DOHH2 (cell line): ENCODE data around the gene ADAMTS7.
"Not testable (repeated sequence)": the region's sequence is repeated elsewhere in the genome, so short reads cannot be mapped to it uniquely, and the experiment has no call there.

Source experiments
- H3F3A ChIP-seq: fragments of 200-600 bp; sonication (generic), shearing (Covaris generic); 2 replicates; pipeline ENCODE4 v1.6.0; 2016; ENCODE audit warnings: antibody characterized with exemption, mild to moderate bottlenecking; ENCODE audit not compliant: control insufficient read depth, insufficient read depth
- H3K27ac ChIP-seq: fragments of 200-600 bp; sonication (generic); 2 replicates; pipeline ENCODE4 v1.5.1; 2014; ENCODE audit warnings: low read depth, mild to moderate bottlenecking, low read length, moderate library complexity
- H3K27me3 ChIP-seq: fragments of 200-600 bp; sonication (generic); 2 replicates; pipeline ENCODE4 v1.6.1; 2014; ENCODE audit warnings: mild to moderate bottlenecking, low read length, mixed read lengths; ENCODE audit not compliant: control insufficient read depth
- H3K36me3 ChIP-seq: fragments of 200-600 bp; sonication (generic); 2 replicates; pipeline ENCODE4 v1.6.1; 2014; ENCODE audit warnings: mild to moderate bottlenecking, low read length, moderate library complexity, mixed read lengths; ENCODE audit not compliant: control insufficient read depth
- H3K4me1 ChIP-seq: fragments of 200-600 bp; sonication (generic); 2 replicates; pipeline ENCODE4 v1.6.1; 2014; ENCODE audit warnings: mild to moderate bottlenecking, low read length, mixed read lengths; ENCODE audit not compliant: control insufficient read depth
- H3K4me2 ChIP-seq: fragments of 200-600 bp; sonication (generic); 2 replicates; pipeline ENCODE4 v1.6.0; 2014; ENCODE audit warnings: mild to moderate bottlenecking, low read length, moderate library complexity
- H3K4me3 ChIP-seq: fragments of 200-600 bp; sonication (generic); 2 replicates; pipeline ENCODE4 v1.5.1; 2014; ENCODE audit warnings: mild to moderate bottlenecking, low read length, mixed read lengths
- H3K79me2 ChIP-seq: fragments of 200-600 bp; sonication (generic); 2 replicates; pipeline ENCODE4 v1.6.1; 2014; ENCODE audit warnings: mild to moderate bottlenecking, low read length, mixed read lengths; ENCODE audit not compliant: control insufficient read depth
- H3K9me2 ChIP-seq: fragments of 200-600 bp; sonication (generic); replicated peaks from 2 replicates; pipeline ENCODE4 v1.6.1; 2014; ENCODE audit warnings: mild to moderate bottlenecking, low read length, mixed read lengths; ENCODE audit not compliant: control insufficient read depth
- H3K9me3 ChIP-seq: fragments of 200-600 bp; sonication (generic); 2 replicates; pipeline ENCODE4 v1.6.1; 2014; ENCODE audit warnings: antibody characterized with exemption, low read length, mixed read lengths; ENCODE audit not compliant: control insufficient read depth, insufficient read depth
- H4K20me1 ChIP-seq: fragments of 200-600 bp; sonication (generic); 2 replicates; pipeline ENCODE4 v1.6.0; 2014; ENCODE audit warnings: low read depth, mild to moderate bottlenecking, antibody characterized with exemption, low read length, moderate library complexity; ENCODE audit not compliant: control insufficient read depth, insufficient read depth
- EZH2phosphoT487 ChIP-seq: fragments of 200-600 bp; sonication (generic); IDR thresholded peaks from 2 replicates; pipeline ENCODE4 v1.6.1; 2017; ENCODE audit warnings: borderline replicate concordance, mild to moderate bottlenecking, antibody characterized with exemption, low read length, moderate library complexity, mixed read lengths
- TF ChIP-seq, protein P1 (sequence below): fragments of 200-600 bp; sonication (generic); IDR thresholded peaks from one replicate; pipeline ENCODE4 v1.5.1; 2014; ENCODE audit warnings: antibody characterized with exemption, mild to moderate bottlenecking, low read depth, low read length; ENCODE audit not compliant: poor library complexity, severe bottlenecking

Gene ADAMTS7

DNA sequence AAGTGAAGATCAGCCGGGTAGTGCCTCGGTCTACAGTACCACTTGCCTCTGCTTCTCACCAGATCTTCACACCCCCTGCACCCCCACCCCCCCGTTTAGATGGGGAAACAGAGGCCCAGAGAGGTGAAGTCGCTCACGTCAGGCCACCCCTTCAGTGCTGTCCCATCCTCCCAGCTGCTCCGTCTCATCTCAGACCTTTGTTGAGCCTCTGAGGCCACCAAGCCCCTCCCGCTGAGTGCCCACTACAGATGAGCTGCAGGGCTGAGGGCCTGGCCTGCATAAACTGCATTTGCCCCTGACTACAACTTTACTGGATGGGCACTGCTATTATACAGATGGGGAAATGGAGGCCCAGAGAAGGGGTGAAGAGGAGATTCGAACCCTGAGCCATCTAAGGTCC, 35.8 kb downstream of the ADAMTS7 start:
- Histone ChIP-seq H4K20me1 (no peaks in the 10 kb centered on the region), H3K9me2 (no peaks in the 10 kb centered on the region), H3K9me3 (no peaks in the 10 kb centered on the region), H3K36me3 (no peaks in the 10 kb centered on the region), H3K79me2 (no peaks in the 10 kb centered on the region), H3K4me2 (no peak overlapping the region), H3K4me1 (no peaks in the 10 kb centered on the region), H3K27me3 (no peaks in the 10 kb centered on the region), H3K27ac (no peak overlapping the region), H3K4me3 (no peak overlapping the region), H3F3A (no peaks in the 10 kb centered on the region)
- TF ChIP-seq, protein P1, sequence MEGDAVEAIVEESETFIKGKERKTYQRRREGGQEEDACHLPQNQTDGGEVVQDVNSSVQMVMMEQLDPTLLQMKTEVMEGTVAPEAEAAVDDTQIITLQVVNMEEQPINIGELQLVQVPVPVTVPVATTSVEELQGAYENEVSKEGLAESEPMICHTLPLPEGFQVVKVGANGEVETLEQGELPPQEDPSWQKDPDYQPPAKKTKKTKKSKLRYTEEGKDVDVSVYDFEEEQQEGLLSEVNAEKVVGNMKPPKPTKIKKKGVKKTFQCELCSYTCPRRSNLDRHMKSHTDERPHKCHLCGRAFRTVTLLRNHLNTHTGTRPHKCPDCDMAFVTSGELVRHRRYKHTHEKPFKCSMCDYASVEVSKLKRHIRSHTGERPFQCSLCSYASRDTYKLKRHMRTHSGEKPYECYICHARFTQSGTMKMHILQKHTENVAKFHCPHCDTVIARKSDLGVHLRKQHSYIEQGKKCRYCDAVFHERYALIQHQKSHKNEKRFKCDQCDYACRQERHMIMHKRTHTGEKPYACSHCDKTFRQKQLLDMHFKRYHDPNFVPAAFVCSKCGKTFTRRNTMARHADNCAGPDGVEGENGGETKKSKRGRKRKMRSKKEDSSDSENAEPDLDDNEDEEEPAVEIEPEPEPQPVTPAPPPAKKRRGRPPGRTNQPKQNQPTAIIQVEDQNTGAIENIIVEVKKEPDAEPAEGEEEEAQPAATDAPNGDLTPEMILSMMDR, result no peak
- TF ChIP-seq EZH2phosphoT487, result no peak

GRCh38 chr15:78774451-78774990, 36.7 kb downstream of the ADAMTS7 start:
- not testable (repeated sequence) for H3K4me3 ChIP-seq, H3K9me2 ChIP-seq, H3K36me3 ChIP-seq, H3K27me3 ChIP-seq, H3F3A ChIP-seq, H3K27ac ChIP-seq, H3K4me2 ChIP-seq, H3K79me2 ChIP-seq, H4K20me1 ChIP-seq, H3K9me3 ChIP-seq, H3K4me1 ChIP-seq

- not testable (repeated sequence) for H3K27me3 ChIP-seq, H3K4me1 ChIP-seq, H3K4me2 ChIP-seq
Observed at GRCh38 chr15:78773765-78774450, 37.4 kb downstream of the ADAMTS7 start.

DNA sequence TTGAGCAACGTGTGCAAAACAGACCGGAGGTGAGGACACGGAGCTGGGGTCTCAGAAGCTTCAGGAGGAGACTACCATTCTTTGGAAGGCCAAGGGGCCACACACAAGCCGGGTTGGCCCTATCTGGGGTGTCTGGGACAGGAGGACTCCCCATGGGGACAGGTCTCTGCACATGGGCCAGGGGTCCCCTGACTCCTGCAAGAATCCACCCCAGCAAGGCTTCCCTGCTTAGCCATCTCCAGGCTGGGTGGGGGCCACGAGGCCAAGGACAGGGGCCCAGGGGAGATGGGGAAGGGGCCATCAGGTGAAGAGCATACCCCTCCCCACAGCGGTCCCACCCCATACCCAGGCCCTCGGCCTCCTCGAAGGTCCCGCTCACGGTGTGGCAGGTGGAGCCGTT, 38.5 kb downstream of the ADAMTS7 start:
- Histone ChIP-seq H3K4me3 (no peak overlapping the region), H3K79me2 (no peaks in the 10 kb centered on the region), H3K4me2 (no peak overlapping the region), H3K9me2 (no peaks in the 10 kb centered on the region), H3K27me3 (no peaks in the 10 kb centered on the region), H3F3A (no peaks in the 10 kb centered on the region), H3K36me3 (no peaks in the 10 kb centered on the region), H4K20me1 (no peaks in the 10 kb centered on the region), H3K4me1 (peaks cover 4% of the 10 kb centered on the region), H3K27ac (no peak overlapping the region), H3K9me3 (no peaks in the 10 kb centered on the region)
- TF ChIP-seq, protein P1, result no peak
- TF ChIP-seq EZH2phosphoT487, result no peak

More at GRCh38 chr15:78773765-78774450, 37.4 kb downstream of the ADAMTS7 start:
- H3K9me3 ChIP-seq, H3K9me2 ChIP-seq, H3F3A ChIP-seq, H4K20me1 ChIP-seq, H3K79me2 ChIP-seq, H3K27ac ChIP-seq, H3K36me3 ChIP-seq, H3K4me3 ChIP-seq: not testable (repeated sequence)

DNA sequence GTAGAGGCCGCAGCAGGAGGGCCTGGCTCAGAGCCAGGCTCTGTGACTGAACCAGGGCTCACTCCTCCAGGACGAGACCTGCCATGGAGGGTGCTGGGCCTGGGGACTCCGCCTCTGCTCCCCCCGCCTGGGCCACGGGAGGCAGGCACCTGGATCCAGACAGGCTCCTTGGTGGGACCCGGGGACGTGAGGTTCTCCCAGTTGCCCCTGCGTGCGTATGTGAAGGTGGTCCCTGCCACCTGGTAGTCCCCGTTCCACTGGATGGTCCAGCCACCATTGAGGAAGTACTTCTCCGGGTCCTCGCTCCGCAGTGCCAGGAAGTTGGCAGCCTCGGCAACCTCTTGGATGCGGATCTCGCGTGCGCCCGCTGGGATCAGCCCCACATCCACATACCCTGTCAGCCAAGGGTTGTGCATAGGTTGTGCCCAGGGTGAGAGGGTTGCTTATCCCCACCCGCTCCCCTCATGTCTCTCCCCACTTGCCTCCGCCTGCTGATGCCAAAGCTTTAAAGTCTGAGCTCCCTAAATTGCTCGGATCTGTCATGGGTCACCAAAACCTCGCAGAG, 39.7 kb downstream of the ADAMTS7 start:
- not testable (repeated sequence) for H3K4me1 ChIP-seq, H3K9me2 ChIP-seq, H3K9me3 ChIP-seq, H3K79me2 ChIP-seq, H3K36me3 ChIP-seq, H3F3A ChIP-seq, H3K4me3 ChIP-seq, H4K20me1 ChIP-seq, H3K27ac ChIP-seq, H3K4me2 ChIP-seq, H3K27me3 ChIP-seq

GRCh38 chr15:78771020-78771419, 40.2 kb downstream of the ADAMTS7 start:
- H3K79me2 ChIP-seq, H3K36me3 ChIP-seq, H3K4me1 ChIP-seq, H3K27ac ChIP-seq, H3K4me3 ChIP-seq, H4K20me1 ChIP-seq, H3K9me3 ChIP-seq, H3K9me2 ChIP-seq, H3K27me3 ChIP-seq, H3K4me2 ChIP-seq, H3F3A ChIP-seq: not testable (repeated sequence)
